Measurements from ENCODE around the gene NBAS.

- TF ChIP-seq TAF1 (IDR thresholded peaks at IDR 0.05; ENCODE audit: borderline replicate concordance, insufficient read depth, low read length) (no peak), FOXP2 (optimal IDR thresholded peaks at IDR 0.05; ENCODE audit: borderline replicate concordance, extremely low read depth, extremely low read length, insufficient read depth) (no peak), REST (IDR thresholded peaks at IDR 0.05; ENCODE audit: insufficient read depth in 1 of 2, low read depth in 2 of 2, low read length in 2 of 2) (no peak), SIN3A (IDR thresholded peaks at IDR 0.05; ENCODE audit: borderline replicate concordance, insufficient read depth, low read length) (no peak)
These were observed 51.0 kb downstream of the NBAS start for GRCh38 chr2:15510131-15510530.

Measured in PFSK-1 (cell line).